Raji (cell line): Measurements from ENCODE around the gene TASP1.

ENCODE experiments used
- POLR2A ChIP-seq: IDR thresholded peaks from 2 replicates; pipeline ENCODE4 v1.6.1; 2011; ENCODE audit warnings: low read depth, low read length, control low read depth; ENCODE audit not compliant: insufficient read depth

Gene TASP1

DNA sequence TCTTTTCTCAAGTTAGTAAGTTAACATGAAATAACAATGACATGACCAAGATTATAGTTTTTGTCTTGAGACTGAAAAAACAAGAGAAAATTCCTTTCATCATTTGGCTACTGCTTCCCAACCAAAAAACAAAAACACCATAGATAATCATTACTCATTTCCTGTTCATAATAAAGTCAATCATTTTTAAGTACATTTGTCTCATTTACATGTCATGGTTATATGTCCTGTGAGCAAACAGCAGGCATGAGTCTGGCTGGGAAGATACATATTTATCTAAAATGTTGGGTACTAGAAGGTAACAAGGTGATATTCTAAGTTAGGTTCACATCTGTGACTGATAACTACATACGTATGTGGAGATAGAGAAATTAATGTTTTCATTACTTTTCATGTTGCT lies 237.1 kb downstream of the TASP1 start:
- TF ChIP-seq POLR2A = no peak

GRCh38 chr20:13400453-13400852 lies 238.3 kb downstream of the TASP1 start:
- TF ChIP-seq POLR2A = no peak

- TF ChIP-seq POLR2A = no peak
Measured at GRCh38 chr20:13397300-13397724, 241.4 kb downstream of the TASP1 start.

DNA sequence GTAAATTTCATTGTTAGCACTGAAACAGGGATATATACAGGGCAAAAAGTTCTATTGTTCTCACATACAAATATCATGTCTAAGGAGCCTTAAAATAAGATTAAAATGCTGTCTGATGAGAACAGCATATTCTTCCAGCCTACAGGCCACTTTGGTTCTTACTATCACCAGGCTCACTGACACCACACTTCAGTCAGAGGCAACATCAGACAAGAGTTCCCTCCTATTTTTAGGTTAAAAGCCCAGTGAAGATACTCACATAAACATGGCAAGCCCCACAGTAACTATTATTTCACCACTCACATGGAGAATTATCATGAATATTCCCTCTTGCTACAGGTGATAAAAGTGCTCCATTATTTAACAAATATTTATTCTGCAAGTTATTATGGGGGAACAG lies 241.9 kb downstream of the TASP1 start:
- TF ChIP-seq POLR2A = no peak

- no peak for TF ChIP-seq POLR2A
Measured at GRCh38 chr20:13396022-13396421, 242.7 kb downstream of the TASP1 start.

GRCh38 chr20:13395232-13395631 lies 243.5 kb downstream of the TASP1 start:
- TF ChIP-seq POLR2A = no peak

GRCh38 chr20:13392391-13392790 lies 246.3 kb downstream of the TASP1 start:
- no peak for TF ChIP-seq POLR2A

GRCh38 chr20:13389115-13389514 lies 249.6 kb downstream of the TASP1 start:
- TF ChIP-seq POLR2A = no peak

DNA sequence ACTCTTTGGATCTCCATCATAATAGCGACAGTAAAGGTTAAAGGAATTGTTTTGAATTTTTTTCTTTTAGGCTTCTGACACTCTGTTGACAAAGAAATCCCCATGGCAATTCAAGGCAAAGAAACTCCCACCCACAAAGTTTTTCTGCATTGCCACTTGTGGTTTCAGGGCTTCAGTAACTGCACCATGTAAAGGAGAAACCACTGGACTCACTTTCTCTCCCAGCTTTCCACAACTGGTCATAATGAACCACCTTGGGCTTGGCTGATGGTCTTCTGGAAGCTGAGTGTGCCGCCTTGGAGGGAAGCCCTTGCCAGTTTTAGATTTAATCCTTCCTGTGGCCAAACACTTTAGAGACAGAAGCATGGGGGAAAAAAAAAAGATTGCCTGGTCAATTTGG lies 254.6 kb downstream of the TASP1 start:
- TF ChIP-seq POLR2A = no peak

DNA sequence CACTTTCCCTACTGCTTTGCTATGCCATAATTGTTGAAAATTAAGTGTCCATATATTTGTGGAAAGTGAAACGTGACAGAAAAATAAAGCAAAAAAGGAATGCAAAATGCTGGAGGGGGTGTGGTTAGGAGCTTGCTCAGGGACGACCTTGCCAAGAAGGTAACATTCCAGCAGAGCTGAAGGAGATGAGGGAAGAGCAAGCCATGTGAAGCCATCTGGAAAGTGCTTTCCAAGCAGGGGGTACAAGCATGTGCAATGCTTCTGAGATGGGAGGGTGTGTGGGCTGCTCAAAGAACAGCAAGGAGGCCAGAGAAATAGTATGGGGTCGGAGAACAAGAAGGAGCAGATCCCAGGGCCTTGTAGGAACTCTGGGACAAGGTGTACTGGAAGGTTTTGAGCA lies 255.9 kb downstream of the TASP1 start:
- TF ChIP-seq POLR2A = no peak

- no peak for TF ChIP-seq POLR2A
Measured at GRCh38 chr20:13373400-13373799, 265.3 kb downstream of the TASP1 start.

DNA sequence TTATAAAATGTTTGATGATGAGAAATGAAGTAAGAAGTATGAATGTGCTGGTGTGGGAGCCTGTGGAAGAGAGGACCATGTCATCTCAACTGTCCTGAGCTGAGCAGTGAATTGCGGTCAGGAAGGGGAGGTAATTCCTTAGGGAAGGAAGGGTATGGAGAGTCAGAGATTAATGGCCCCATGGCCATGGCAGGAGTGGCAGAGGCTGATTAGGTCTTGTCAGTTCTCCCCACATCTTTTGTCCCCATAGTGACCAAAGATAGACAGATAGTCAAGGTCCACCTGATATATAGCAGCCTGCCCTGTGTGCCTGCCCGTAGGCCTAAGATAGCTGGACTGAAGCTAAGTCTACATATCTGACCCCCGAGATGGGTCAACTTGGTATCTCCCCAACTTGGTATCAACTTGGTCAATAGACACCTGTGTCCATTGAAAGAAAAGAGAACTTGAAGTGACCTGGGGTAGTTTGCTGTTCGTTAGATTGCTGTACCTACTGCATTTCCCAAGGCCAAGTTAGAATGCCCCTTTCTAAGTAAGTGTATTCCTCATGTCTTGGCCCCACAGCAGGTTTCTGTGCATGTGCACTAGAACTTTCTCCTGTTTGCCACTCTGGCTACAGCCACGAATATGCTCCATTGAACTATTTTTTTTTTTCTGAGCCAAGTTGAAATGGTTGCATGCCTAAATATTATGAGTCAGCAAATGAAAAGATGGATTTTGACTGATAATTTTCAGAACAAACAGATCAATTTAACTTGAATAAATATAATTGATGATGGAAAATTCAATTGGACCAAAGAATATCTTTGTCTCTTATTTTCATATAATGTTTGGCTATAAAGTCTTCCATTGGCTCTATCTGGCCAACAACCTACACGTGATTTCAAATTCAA lies 274.2 kb downstream of the TASP1 start:
- TF ChIP-seq POLR2A = no peak

- no peak for TF ChIP-seq POLR2A
Measured at GRCh38 chr20:13363473-13363872, 275.3 kb downstream of the TASP1 start.

GRCh38 chr20:13356591-13356990 lies 282.1 kb downstream of the TASP1 start:
- TF ChIP-seq POLR2A = no peak

- TF ChIP-seq POLR2A = no peak
Measured at GRCh38 chr20:13355941-13356486, 282.7 kb downstream of the TASP1 start.

DNA sequence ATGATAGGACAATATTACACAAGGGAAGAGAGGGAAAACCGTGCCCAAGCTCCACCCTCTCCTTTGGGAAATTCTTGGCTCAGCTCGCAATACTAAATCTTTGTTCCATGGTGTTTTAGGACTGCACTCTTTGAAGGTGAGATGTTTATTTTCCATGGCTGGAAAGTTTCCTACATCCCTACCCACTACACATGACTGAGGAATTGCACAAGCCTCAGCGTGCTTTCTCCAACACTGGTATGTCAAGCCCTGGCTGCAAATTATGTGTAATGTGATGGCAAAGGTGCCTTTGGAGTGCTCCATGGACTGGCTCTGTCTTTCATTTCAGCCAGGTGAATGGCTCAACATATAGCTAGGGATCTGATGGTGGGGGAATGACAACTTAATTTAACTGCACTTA lies 283.3 kb downstream of the TASP1 start:
- TF ChIP-seq POLR2A = no peak
